Mesenchymal stem cell (in vitro differentiated cells and primary cell): ENCODE data around the gene CIAO2B.
"Not testable (repeated sequence)": the region's sequence is repeated elsewhere in the genome, so short reads cannot be mapped to it uniquely, and the experiment has no call there.

Source experiments
- DNase-seq: peaks from one replicate; pipeline ENCODE4 v3.0.0-alpha.2; 2013
- H2AFZ ChIP-seq: one replicate; pipeline ENCODE4 v1.6.1; 2013; ENCODE audit warnings: low read depth, mild to moderate bottlenecking, control low read depth, inconsistent platforms, low read length, moderate library complexity
- H2AK5ac ChIP-seq: 2 replicates; pipeline ENCODE4 v1.6.1; 2013; ENCODE audit warnings: low read length, moderate library complexity, mild to moderate bottlenecking, inconsistent platforms; ENCODE audit not compliant: severe bottlenecking
- H2BK120ac ChIP-seq: one replicate; pipeline ENCODE4 v1.6.1; 2013; ENCODE audit warnings: low read depth, mild to moderate bottlenecking, inconsistent platforms, low read length, moderate library complexity
- H2BK12ac ChIP-seq, 2 experiments: one replicate each; pipeline ENCODE4 v1.6.1; 2013; ENCODE audit warnings: inconsistent platforms in 2 of 2, low read length in 2 of 2, mild to moderate bottlenecking in 2 of 2, moderate library complexity in 2 of 2, control low read depth in 1 of 2
- H2BK15ac ChIP-seq: one replicate; pipeline ENCODE4 v1.6.1; 2013; ENCODE audit warnings: mild to moderate bottlenecking, low read depth, inconsistent platforms; ENCODE audit not compliant: poor library complexity, severe bottlenecking
- H2BK5ac ChIP-seq: 2 replicates; pipeline ENCODE4 v1.6.1; 2013; ENCODE audit warnings: low read depth, mild to moderate bottlenecking, low read length, control low read depth, inconsistent platforms; ENCODE audit not compliant: poor library complexity, severe bottlenecking
- H3K14ac ChIP-seq, 2 experiments: one replicate each; pipeline ENCODE4 v1.6.1; 2013; ENCODE audit warnings: inconsistent platforms in 2 of 2, low read length in 2 of 2, control low read depth in 1 of 2, mild to moderate bottlenecking in 1 of 2, moderate library complexity in 1 of 2
- H3K18ac ChIP-seq, 2 experiments: one replicate each; pipeline ENCODE4 v1.6.1; 2013; ENCODE audit warnings: inconsistent platforms in 2 of 2, low read length in 2 of 2, control low read depth in 1 of 2, low read depth in 1 of 2, mild to moderate bottlenecking in 1 of 2
- H3K23ac ChIP-seq, 2 experiments: one replicate each; pipeline ENCODE4 v1.6.1; 2013; ENCODE audit warnings: inconsistent platforms in 2 of 2, low read length in 2 of 2, mild to moderate bottlenecking in 2 of 2, moderate library complexity in 2 of 2, control low read depth in 1 of 2
- H3K27ac ChIP-seq: 2 replicates; pipeline ENCODE4 v1.5.1; 2013; ENCODE audit warnings: mild to moderate bottlenecking, moderate library complexity, low read length, control low read depth, inconsistent platforms; ENCODE audit not compliant: poor library complexity, severe bottlenecking
- H3K27me3 ChIP-seq, 2 experiments: 2 replicates each; pipeline versions ENCODE4 v1.6.1 to v1.7.0; 2013; ENCODE audit warnings: low read length in 2 of 2, mild to moderate bottlenecking in 2 of 2, moderate library complexity in 2 of 2, control low read depth in 1 of 2, inconsistent platforms in 1 of 2; ENCODE audit not compliant: control insufficient read depth in 1 of 2, insufficient read depth in 1 of 2
- H3K36me3 ChIP-seq, 2 experiments: 2 replicates each; pipeline versions ENCODE4 v1.6.1 to v1.7.0; 2013; ENCODE audit warnings: low read length in 2 of 2, control low read depth in 1 of 2, inconsistent platforms in 1 of 2, low read depth in 1 of 2, mild to moderate bottlenecking in 1 of 2; ENCODE audit not compliant: insufficient read depth in 2 of 2, control insufficient read depth in 1 of 2
- H3K4ac ChIP-seq, 2 experiments: one replicate each; pipeline ENCODE4 v1.6.1; 2013; ENCODE audit warnings: inconsistent platforms in 2 of 2, low read length in 2 of 2, mild to moderate bottlenecking in 2 of 2, moderate library complexity in 2 of 2, control low read depth in 1 of 2, low read depth in 1 of 2
- H3K4me1 ChIP-seq: 2 replicates; pipeline ENCODE4 v1.6.1; 2013; ENCODE audit warnings: low read depth, low read length, control low read depth; ENCODE audit not compliant: control insufficient read depth, insufficient read depth
- H3K4me2 ChIP-seq: 2 replicates; pipeline ENCODE4 v1.6.1; 2013; ENCODE audit warnings: low read length, mild to moderate bottlenecking, inconsistent platforms; ENCODE audit not compliant: poor library complexity, severe bottlenecking
- H3K4me3 ChIP-seq, 2 experiments: 2 replicates each; pipeline versions ENCODE4 v1.5.1 to v1.7.0; 2013; ENCODE audit warnings: low read length in 2 of 2, mild to moderate bottlenecking in 2 of 2, control low read depth in 1 of 2, low read depth in 1 of 2; ENCODE audit not compliant: insufficient read depth in 1 of 2
- H3K79me1 ChIP-seq: replicated peaks from 2 replicates; pipeline ENCODE4 v1.6.1; 2013; ENCODE audit warnings: mild to moderate bottlenecking, control low read depth, low read length, inconsistent platforms; ENCODE audit not compliant: poor library complexity, severe bottlenecking
- H3K9ac ChIP-seq: 2 replicates; pipeline ENCODE4 v1.7.0; 2013; ENCODE audit warnings: mild to moderate bottlenecking, low read length, moderate library complexity
- H3K9me3 ChIP-seq: 2 replicates; pipeline ENCODE4 v1.7.0; 2013; ENCODE audit warnings: mild to moderate bottlenecking, low read length; ENCODE audit not compliant: control insufficient read depth
- H4K8ac ChIP-seq: one replicate; pipeline ENCODE4 v1.6.1; 2013; ENCODE audit warnings: inconsistent platforms, mild to moderate bottlenecking, low read length, moderate library complexity
- H4K91ac ChIP-seq: one replicate; pipeline ENCODE4 v1.6.1; 2013; ENCODE audit warnings: mild to moderate bottlenecking, low read length, inconsistent platforms
- WGBS: methylation state at CpG from one replicate; pipeline ENCODE4 v1.1.7; 2013; ENCODE audit warnings: mixed read lengths; 5-methylcytosine and 5-hydroxymethylcytosine counted together

CIAO2B gene

DNA sequence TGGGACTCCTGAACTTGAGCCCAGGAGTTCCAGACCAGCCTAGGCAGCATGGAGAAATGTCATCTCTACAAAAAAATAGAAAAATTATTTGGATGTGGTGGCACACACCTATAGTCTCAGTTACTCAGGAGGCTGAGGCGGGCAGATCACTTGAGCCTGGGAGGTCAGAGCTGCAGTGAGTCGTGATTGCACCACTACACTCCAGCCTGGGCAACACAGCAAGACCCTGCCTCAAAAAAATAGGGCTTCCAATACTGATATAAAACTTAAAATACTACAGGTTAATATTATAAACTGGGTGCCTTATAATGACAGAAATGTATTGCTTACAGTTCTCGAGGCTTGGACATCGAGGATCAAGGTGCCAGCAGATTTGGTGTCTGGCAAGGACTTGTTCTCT lies 11.7 kb upstream of the CIAO2B start:
- WGBS = 94% methylated on average over 3 of the region's 4 CpGs
- no peak for DNase-seq
- Histone ChIP-seq H4K8ac (no peak overlapping the region), H3K79me1 (no peaks in the 10 kb centered on the region), H3K9ac (no peak overlapping the region), H3K23ac (no peak overlapping the region), H2AK5ac (no peak overlapping the region), H2BK15ac (no peak overlapping the region), H4K91ac (no peak overlapping the region), H2BK12ac (no peak overlapping the region), H3K4me2 (no peak overlapping the region), H3K18ac (no peak overlapping the region), H2AFZ (no peak overlapping the region), H3K4ac (no peak overlapping the region), H3K27ac (no peak overlapping the region), H3K14ac (no peak overlapping the region), H2BK120ac (no peak overlapping the region), H3K27me3 (peaks cover 14 to 15% of the 10 kb centered on the region in 2 experiments), H2BK5ac (no peak overlapping the region), H3K36me3 (peaks cover 31 to 32% of the 10 kb centered on the region in 2 experiments), H3K4me1 (peaks cover 7% of the 10 kb centered on the region), H3K4me3 (no peak overlapping the region), H3K9me3 (no peaks in the 10 kb centered on the region)

DNA sequence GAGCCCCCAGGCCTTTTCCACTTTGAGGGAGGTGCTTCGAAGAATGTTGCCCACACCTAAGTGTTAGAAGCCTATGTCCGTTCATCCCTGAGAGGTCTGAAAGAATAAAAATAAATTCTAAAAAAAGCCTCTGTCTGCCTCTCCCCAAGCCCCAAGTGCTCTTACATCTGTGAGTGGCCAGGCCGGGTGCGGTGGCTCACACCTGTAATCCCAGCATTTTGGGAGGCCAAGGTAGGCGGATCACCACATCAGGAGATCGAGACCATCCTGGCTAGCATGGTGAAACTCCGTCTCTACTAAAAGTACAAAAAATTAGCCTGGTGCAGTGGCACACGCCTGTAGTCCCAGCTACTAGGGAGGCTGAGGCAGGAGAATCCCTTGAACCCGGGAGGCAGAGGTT lies 10.8 kb upstream of the CIAO2B start:
- H3K18ac ChIP-seq, H2BK12ac ChIP-seq, H2AK5ac ChIP-seq, H3K27ac ChIP-seq, H2BK120ac ChIP-seq, H2AFZ ChIP-seq, H3K9me3 ChIP-seq, H2BK5ac ChIP-seq, H2BK15ac ChIP-seq, H4K91ac ChIP-seq, H3K4me1 ChIP-seq, DNase-seq, H3K23ac ChIP-seq, H3K4ac ChIP-seq, H3K4me3 ChIP-seq, H3K14ac ChIP-seq, H3K79me1 ChIP-seq, H4K8ac ChIP-seq, H3K4me2 ChIP-seq: not testable (repeated sequence)
- Histone ChIP-seq H3K36me3 (peaks cover 41 to 42% of the 10 kb centered on the region in 2 experiments), H3K27me3 (peaks cover 11 to 14% of the 10 kb centered on the region in 2 experiments), H3K9ac (peak overlapping the region; percentile 11)
- WGBS = 97% methylated on average over 9 of the region's 9 CpGs

DNA sequence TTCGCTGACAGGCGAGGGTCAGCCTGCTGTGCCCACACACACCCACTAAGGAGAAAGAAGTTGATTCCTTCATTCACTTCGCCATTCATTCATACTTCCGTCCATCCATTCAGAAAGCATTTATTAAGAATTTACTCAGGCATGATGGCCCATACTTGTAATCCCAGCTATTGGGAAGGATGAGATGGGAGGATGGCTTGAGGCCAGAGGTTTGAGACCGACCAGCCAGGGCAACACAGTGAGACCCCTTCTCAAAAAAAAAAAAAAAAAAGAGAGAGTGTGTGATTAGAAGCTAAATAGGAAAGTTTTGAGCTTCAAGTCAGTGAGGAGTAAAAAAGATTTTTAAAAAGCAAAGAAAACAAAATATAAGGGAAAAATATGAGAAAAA lies 9.8 kb upstream of the CIAO2B start:
- no peak overlapping the region for H3K14ac ChIP-seq
- H3K4me2 ChIP-seq = no peak overlapping the region
- no peak overlapping the region for H3K27ac ChIP-seq
- no peak overlapping the region for H4K91ac ChIP-seq
- H2BK15ac ChIP-seq = no peak overlapping the region
- peaks cover 3 to 6% of the 10 kb centered on the region in 2 experiments for H3K27me3 ChIP-seq
- H3K4ac ChIP-seq = no peak overlapping the region
- peaks cover 12% of the 10 kb centered on the region for H3K79me1 ChIP-seq
- H3K4me1 ChIP-seq = peaks cover 7% of the 10 kb centered on the region
- H2BK12ac ChIP-seq = no peak overlapping the region
- H2AFZ ChIP-seq = no peak overlapping the region
- H3K18ac ChIP-seq = no peak overlapping the region
- no peak overlapping the region for H3K4me3 ChIP-seq
- H3K36me3 ChIP-seq = peaks cover 48 to 51% of the 10 kb centered on the region in 2 experiments
- no peak overlapping the region for H2BK120ac ChIP-seq
- H3K9ac ChIP-seq = no peak overlapping the region
- WGBS = 83% methylated on average over 3 of the region's 5 CpGs
- no peak for DNase-seq
- H2BK5ac ChIP-seq = no peak overlapping the region
- no peak overlapping the region for H4K8ac ChIP-seq
- no peaks in the 10 kb centered on the region for H3K9me3 ChIP-seq
- no peak overlapping the region for H3K23ac ChIP-seq
- no peak overlapping the region for H2AK5ac ChIP-seq

DNA sequence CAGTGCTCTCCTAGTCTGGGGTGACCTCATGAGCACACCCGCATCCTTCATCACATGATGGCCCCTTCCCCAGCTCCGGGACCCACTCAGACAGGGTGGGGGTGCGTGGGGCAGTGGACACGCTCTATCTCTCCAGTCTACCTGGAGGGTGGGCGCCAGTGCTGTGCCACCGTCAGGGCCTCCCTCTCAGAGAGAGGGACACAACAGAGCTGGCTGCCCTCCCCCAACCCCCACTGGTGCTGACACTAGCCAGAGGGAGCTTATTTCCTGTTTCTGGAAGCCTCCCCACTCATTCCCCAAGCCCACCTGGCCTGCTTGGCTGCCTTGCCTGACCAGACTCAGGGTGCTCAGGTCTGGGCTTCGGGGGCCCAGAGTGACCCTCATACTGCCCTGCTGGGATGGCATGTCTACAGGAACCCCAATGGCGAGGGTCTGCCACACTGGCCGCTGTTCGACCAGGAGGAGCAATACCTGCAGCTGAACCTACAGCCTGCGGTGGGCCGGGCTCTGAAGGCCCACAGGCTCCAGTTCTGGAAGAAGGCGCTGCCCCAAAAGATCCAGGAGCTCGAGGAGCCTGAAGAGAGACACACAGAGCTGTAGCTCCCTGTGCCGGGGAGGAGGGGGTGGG lies 9.3 kb upstream of the CIAO2B start:
- Histone ChIP-seq H2BK120ac (no peak overlapping the region), H2BK12ac (no peak overlapping the region), H3K4me3 (no peak overlapping the region), H3K36me3 (peaks cover 52 to 56% of the 10 kb centered on the region in 2 experiments), H4K8ac (no peak overlapping the region), H3K4ac (no peak overlapping the region), H3K4me2 (no peak overlapping the region), H2AFZ (no peak overlapping the region), H2BK5ac (no peak overlapping the region), H3K79me1 (peaks cover 15% of the 10 kb centered on the region), H3K9me3 (no peaks in the 10 kb centered on the region), H2AK5ac (no peak overlapping the region), H4K91ac (no peak overlapping the region), H3K23ac (no peak overlapping the region), H3K18ac (no peak overlapping the region), H3K4me1 (peaks cover 5% of the 10 kb centered on the region), H3K14ac (no peak overlapping the region), H2BK15ac (no peak overlapping the region), H3K27me3 (peaks cover 0 to under 1% of the 10 kb centered on the region in 2 experiments), H3K9ac (no peak overlapping the region), H3K27ac (no peak overlapping the region)
- DNase-seq = no peak
- WGBS = 92% methylated on average over 15 of the region's 15 CpGs
